Measurements from ENCODE around the gene ARF1. TPM values are rescaled to one million over a fixed set of nuclear protein-coding genes. Genes with fewer than 3 reads are reported as not detected.
A peak's percentile ranks its signal among the peaks of the same experiment; 100 is the strongest.

ARF1 gene
- polyA plus RNA-seq, 1 donor = 416 TPM

DNA sequence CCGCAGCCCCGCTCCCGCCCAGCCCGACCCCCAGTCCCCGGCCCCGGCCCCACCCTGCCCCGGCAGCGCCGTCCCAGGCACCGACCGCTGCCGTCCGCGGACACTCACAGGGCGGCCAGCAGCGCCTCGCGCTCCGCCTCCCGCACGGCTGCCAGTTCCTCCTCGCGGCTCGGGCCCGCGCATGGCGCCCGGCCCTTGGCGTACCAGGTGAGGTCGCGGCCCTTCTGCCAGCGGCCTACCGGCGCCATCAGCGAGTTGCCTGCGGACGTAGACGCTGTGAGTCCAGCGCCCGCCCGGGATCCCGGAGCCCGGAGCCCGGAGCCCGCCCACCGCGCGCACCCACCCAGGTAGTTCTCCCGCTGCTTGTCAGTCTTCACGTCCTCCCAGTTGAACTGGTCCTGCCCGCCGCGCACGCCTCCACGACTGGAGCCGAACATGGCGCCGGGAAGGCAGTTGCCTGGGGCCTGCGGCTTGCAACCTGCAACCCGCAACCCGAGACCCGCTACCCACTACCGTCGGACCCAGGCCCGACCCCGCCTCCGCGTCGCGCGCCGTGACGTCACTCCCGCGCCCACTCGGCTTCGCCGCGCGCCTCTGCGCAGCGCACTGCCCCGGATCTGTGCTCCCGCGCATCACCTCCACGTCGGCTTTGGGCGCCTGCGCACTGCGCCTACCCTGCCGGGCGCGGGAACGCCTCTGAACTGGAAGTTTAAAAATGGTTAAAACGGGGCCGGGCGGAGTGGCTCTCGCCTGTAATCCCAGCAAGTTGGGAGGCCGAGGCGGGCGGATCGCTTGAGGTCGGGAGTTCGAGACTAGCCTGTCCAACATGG lies 20.5 kb downstream of the ARF1 start, which contains the start of gene C1orf35:
TSS of gene C1orf35 (minus strand) at position 535 of the 830 bp plus-strand sequence. CDS start at position 437, 98 bp downstream.
- H3K27ac ChIP-seq (ENCODE audit: low read length) = peak within 1 kb of the TSS; percentile 96
- peak within 1 kb of the TSS; percentile 94 for H3K4me3 ChIP-seq (ENCODE audit: low read length)
- DNase-seq = peak; percentile 93 to 94
- peaks cover 55% of the 10 kb centered on the region for H3K36me3 ChIP-seq (ENCODE audit: control insufficient read depth, insufficient read depth, low read length)
- no CpG with 5 or more reads among the region's 104 CpGs for WGBS (ENCODE audit: insufficient coverage, low lambda C conversion rate)
- H3K9me3 ChIP-seq (ENCODE audit: control insufficient read depth, low read depth, low read length) = no peaks in the 10 kb centered on the region
- no peaks in the 10 kb centered on the region for H3K27me3 ChIP-seq (ENCODE audit: control insufficient read depth, insufficient read depth, low read length)
- peaks cover 14% of the 10 kb centered on the region for H3K4me1 ChIP-seq (ENCODE audit: control insufficient read depth, insufficient read depth, low read length)

DNA sequence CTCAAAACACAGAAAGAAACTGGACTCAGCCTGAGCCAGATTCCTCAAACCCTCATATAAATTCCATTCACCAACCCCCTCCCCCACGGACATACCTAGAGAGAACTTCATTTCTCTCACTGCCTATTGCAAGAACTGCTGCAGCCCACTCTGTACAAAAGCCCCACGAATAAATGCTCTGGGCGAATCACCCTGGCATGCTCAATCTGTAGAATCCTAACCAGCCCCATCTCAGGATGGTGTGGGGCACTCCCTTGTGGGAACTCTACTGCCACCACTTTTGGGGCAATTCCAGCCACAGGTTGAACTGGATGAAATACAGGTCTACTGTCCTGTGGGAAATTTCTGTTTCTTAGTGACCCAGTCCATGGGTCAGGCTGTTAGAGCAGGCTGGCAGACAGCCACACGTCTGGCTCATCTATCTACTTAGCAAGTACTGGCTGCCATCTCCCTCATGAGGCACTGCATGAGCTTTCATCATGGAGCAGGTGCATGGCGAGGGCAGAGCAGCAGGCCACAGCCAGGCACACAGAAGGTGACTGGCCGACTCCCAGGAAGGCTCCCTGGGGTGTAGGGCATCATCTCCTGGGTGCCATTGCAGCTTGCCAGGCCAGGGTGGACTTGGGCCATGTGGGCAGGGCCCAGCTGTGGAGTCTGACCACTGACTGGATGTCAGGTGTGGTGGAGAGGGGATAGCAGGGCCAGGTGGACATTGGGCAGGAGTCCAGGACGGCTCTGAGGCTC lies 22.2 kb downstream of the ARF1 start:
- Histone ChIP-seq H3K9me3 (ENCODE audit: control insufficient read depth, low read depth, low read length) (peaks cover 4% of the 10 kb centered on the region), H3K4me1 (ENCODE audit: control insufficient read depth, insufficient read depth, low read length) (peaks cover 19% of the 10 kb centered on the region), H3K36me3 (ENCODE audit: control insufficient read depth, insufficient read depth, low read length) (peaks cover 38% of the 10 kb centered on the region), H3K27ac (ENCODE audit: low read length) (no peak overlapping the region), H3K27me3 (ENCODE audit: control insufficient read depth, insufficient read depth, low read length) (no peaks in the 10 kb centered on the region), H3K4me3 (ENCODE audit: low read length) (no peak overlapping the region)
- DNase-seq = no peak
- no CpG with 5 or more reads among the region's 7 CpGs for WGBS (ENCODE audit: insufficient coverage, low lambda C conversion rate)

DNA sequence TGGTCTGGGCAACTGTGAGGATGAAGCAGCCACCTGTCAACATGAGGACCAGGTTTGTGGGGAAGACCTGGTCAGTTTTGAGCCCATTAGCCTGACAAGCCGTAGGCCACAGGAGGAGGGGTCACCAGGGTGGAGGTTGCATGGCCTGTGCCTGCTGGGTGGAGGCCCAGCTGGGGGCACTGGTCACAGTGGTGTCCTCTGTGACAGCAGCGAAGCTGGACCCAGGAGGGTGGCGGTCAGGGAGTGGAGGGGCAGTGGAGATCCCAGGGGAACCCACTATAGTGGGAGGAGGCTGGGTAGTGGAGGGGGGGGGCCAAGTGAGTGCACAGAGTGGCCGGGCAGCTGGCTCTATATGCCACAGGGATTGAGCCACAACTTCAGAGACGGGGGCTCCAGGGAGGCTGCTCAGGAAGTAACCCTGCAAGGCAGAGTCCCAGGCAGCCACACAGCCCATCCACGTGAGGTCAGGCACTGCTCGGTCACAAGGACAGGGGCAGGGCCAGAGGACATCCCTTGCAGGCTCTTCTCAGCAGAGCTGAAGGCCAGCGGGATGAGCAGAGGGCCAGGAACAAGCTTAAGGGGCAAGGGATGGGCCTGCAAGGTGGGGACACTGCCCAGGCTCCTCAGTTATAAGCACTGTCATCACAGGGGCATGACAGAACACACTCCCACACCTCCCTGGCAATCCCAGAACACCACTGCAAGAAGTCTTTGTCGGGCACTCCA lies 22.9 kb downstream of the ARF1 start:
- Histone ChIP-seq H3K4me1 (ENCODE audit: control insufficient read depth, insufficient read depth, low read length) (peaks cover 24% of the 10 kb centered on the region), H3K27ac (ENCODE audit: low read length) (no peak overlapping the region), H3K27me3 (ENCODE audit: control insufficient read depth, insufficient read depth, low read length) (no peaks in the 10 kb centered on the region), H3K4me3 (ENCODE audit: low read length) (no peak overlapping the region), H3K36me3 (ENCODE audit: control insufficient read depth, insufficient read depth, low read length) (peaks cover 31% of the 10 kb centered on the region), H3K9me3 (ENCODE audit: control insufficient read depth, low read depth, low read length) (peaks cover 4% of the 10 kb centered on the region)
- no CpG with 5 or more reads among the region's 9 CpGs for WGBS (ENCODE audit: insufficient coverage, low lambda C conversion rate)
- no peak for DNase-seq

DNA sequence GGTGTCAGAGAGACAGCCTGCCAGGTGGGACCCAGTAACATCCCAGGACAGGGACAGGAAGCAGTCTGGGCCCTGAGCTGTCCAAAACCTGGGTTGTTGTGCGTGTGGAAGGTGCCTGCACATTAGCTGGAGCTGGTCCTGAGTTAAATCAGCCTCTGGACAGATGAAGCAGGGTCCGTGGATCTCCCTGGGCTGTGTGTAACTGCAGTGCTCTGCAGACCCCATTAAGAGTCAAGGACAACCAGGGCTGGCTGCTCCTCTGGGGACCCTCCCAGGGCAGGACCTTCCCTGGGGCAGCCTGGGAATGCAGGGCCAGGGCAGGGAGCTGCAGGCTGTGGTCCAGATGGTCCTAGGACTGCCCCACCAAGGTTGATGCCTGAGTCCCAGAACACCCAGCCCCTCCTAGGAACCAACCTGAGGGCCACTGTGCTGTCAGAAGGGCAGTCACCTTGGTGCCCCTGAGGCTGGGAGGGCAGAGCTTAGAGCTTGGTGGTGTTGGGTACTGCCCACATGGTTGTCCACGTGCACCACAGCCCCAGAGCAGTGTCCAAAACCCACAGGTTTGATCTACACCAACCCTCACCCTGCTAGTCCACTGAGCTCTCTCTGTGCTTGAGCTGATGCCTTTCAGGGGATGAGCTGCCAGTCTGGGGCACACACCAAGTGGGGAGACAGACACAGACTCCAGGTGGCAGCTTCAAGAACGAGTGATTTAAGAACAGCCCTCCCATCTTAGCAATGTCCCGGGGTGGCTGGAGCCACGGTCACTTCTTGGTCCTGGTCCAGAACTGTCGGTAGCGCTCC lies 23.7 kb downstream of the ARF1 start:
- no peak for DNase-seq
- whole genome bisulfite sequencing (ENCODE audit: insufficient coverage, low lambda C conversion rate) = no CpG with 5 or more reads among the region's 8 CpGs

DNA sequence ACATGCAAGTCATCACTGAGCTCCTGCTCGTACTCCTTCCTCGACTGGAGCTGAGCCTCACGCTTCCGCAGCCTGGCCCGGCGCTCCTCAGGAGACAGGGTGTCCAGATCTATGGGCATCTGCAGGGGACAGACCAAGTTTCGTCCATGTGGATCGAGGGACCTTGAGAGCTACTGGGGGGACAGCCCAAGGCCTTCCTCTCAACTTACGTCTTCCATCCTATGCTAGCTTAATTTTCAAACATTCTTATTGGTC lies 24.2 kb downstream of the ARF1 start:
- Histone ChIP-seq H3K4me3 (ENCODE audit: low read length) (no peak overlapping the region), H3K4me1 (ENCODE audit: control insufficient read depth, insufficient read depth, low read length) (peaks cover 30% of the 10 kb centered on the region), H3K27me3 (ENCODE audit: control insufficient read depth, insufficient read depth, low read length) (no peaks in the 10 kb centered on the region), H3K27ac (ENCODE audit: low read length) (no peak overlapping the region), H3K9me3 (ENCODE audit: control insufficient read depth, low read depth, low read length) (peaks cover 4% of the 10 kb centered on the region), H3K36me3 (ENCODE audit: control insufficient read depth, insufficient read depth, low read length) (peaks cover 22% of the 10 kb centered on the region)
- WGBS (ENCODE audit: insufficient coverage, low lambda C conversion rate) = 100% methylated on average over 1 of the region's 9 CpGs
- no peak for DNase-seq

More for the DNA sequence above, 23.7 kb downstream of the ARF1 start:
- Histone ChIP-seq H3K36me3 (ENCODE audit: control insufficient read depth, insufficient read depth, low read length) (peaks cover 24% of the 10 kb centered on the region), H3K4me1 (ENCODE audit: control insufficient read depth, insufficient read depth, low read length) (peaks cover 32% of the 10 kb centered on the region), H3K4me3 (ENCODE audit: low read length) (no peak overlapping the region), H3K9me3 (ENCODE audit: control insufficient read depth, low read depth, low read length) (peaks cover 4% of the 10 kb centered on the region), H3K27ac (ENCODE audit: low read length) (no peak overlapping the region), H3K27me3 (ENCODE audit: control insufficient read depth, insufficient read depth, low read length) (no peaks in the 10 kb centered on the region)

DNA sequence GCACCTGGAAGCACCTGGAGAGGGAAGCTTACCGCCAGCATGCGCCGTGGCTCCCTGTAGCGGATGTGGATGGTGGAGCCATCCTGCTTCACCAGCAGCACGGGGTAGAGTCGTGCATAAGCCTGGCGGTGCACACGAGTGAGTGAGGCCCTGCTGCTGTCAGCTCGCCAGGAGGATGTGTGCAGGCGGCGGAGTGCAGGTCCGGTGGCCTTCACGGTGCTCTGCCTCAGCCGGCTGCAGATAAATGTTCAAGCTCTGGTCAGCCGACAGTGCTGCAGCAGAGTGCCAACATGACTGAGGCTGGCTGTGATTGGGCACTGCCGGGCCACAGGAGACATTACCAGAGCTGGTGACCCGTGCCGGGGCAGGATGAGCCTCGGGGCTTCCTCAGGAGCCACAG lies 25.1 kb downstream of the ARF1 start:
- peaks cover 4% of the 10 kb centered on the region for H3K9me3 ChIP-seq (ENCODE audit: control insufficient read depth, low read depth, low read length)
- no CpG with 5 or more reads among the region's 19 CpGs for WGBS (ENCODE audit: insufficient coverage, low lambda C conversion rate)
- peaks cover 22% of the 10 kb centered on the region for H3K36me3 ChIP-seq (ENCODE audit: control insufficient read depth, insufficient read depth, low read length)
- H3K4me1 ChIP-seq (ENCODE audit: control insufficient read depth, insufficient read depth, low read length) = peaks cover 28% of the 10 kb centered on the region
- H3K27me3 ChIP-seq (ENCODE audit: control insufficient read depth, insufficient read depth, low read length) = no peaks in the 10 kb centered on the region
- H3K27ac ChIP-seq (ENCODE audit: low read length) = no peak overlapping the region
- DNase-seq = no peak
- H3K4me3 ChIP-seq (ENCODE audit: low read length) = no peak overlapping the region

DNA sequence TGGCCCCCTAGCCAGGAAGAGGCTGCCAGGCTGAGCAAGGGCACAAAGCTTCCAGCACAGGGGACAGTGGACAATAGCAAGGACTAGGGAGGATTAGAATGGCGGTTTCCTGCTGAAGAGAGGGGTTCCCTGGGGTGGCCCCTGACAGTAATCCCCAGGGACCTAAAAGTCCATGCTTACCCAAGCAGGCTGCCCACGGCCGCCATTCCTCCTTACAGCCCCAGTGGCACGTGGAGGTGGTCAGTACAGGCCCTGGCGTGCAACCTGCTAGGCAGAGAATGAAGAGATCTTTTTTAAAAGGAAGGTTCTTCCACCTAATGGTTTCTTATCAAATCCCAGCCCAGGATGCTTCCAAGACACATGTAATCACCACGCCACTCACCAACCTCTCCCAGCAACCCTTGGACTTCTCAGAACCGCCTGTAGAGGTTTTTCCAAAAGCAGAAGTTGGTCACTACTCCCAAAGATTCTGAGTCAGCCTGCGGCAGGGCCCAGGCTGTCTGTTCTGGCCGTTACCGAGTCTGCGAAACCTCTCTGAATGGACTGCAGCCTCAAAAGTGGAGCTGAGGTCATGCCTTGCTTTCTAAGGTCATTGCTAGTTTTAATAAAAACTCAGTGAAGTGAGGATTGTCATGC lies 25.7 kb downstream of the ARF1 start:
- Histone ChIP-seq H3K27ac (ENCODE audit: low read length) (peak overlapping the region; percentile 68), H3K4me3 (ENCODE audit: low read length) (peak overlapping the region; percentile 68), H3K9me3 (ENCODE audit: control insufficient read depth, low read depth, low read length) (peaks cover 4% of the 10 kb centered on the region), H3K36me3 (ENCODE audit: control insufficient read depth, insufficient read depth, low read length) (peaks cover 22% of the 10 kb centered on the region), H3K4me1 (ENCODE audit: control insufficient read depth, insufficient read depth, low read length) (peaks cover 28% of the 10 kb centered on the region), H3K27me3 (ENCODE audit: control insufficient read depth, insufficient read depth, low read length) (no peaks in the 10 kb centered on the region)
- no peak for DNase-seq
- no CpG with 5 or more reads among the region's 11 CpGs for WGBS (ENCODE audit: insufficient coverage, low lambda C conversion rate)

DNA sequence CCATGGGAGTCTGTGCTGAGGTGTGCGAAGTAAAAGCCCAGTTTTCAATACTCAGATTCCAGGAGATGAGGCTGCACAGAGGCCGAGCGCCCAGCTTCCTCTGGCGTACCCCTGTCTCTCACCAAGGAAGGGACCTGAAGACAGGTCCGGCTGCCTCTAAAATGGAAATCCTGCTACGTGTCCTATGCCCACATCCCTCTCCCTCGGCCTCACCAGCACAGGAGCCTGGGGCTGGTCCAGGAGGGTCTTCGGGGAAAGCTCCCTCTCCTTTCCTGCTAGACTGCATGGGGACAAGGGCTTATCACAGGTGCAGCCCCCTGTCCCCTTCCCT lies 26.2 kb downstream of the ARF1 start:
- H3K4me1 ChIP-seq (ENCODE audit: control insufficient read depth, insufficient read depth, low read length) = peaks cover 24% of the 10 kb centered on the region
- peak overlapping the region; percentile 68 for H3K27ac ChIP-seq (ENCODE audit: low read length)
- H3K9me3 ChIP-seq (ENCODE audit: control insufficient read depth, low read depth, low read length) = peaks cover 4% of the 10 kb centered on the region
- peaks cover 22% of the 10 kb centered on the region for H3K36me3 ChIP-seq (ENCODE audit: control insufficient read depth, insufficient read depth, low read length)
- WGBS (ENCODE audit: insufficient coverage, low lambda C conversion rate) = no CpG with 5 or more reads among the region's 8 CpGs
- no peaks in the 10 kb centered on the region for H3K27me3 ChIP-seq (ENCODE audit: control insufficient read depth, insufficient read depth, low read length)
- peak overlapping the region; percentile 68 for H3K4me3 ChIP-seq (ENCODE audit: low read length)
- DNase-seq = no peak

DNA sequence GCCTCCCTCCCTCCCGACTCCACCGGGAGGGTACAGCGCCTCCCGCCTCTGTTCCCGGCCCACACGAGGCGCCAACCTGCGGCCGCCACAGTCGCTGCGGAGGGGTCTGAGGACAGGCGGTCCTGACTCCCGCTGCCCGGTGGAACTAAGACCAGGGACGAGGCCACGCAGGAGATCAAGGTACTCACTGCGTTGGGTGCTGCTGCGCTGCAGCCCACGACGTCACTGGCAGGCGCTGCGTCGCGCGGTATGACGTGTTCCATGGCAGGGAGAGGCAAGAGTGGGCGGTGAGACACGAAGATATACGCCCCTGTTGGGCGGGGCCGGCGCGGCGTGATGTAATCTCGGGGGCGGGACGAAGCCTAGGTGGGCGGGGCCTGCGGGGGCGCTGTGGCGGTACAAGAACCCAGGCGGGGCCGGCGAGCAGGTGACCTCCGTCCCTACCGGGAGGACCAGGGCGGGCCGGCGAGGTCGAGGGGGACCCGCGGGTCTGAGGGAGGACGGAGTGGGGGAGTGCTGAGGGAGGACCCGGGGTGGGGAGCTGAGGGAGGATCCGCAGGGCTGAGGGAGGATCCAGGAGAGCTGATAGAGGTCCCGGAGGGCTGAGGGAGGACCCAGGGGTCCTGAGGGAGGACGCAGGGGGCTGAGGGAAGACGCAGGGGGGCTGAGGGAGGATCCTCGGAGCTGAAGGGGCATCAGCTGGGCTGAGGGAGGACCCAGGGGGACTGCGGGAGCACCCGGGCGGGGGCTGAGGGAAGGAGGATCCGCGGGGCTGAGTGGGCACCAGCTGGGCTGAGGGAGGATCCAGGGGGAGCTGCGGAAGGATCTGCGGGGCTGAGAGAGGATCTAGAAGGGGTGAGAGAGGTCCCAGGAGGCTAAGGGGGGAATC lies 26.8 kb downstream of the ARF1 start, which contains the start of gene MRPL55:
TSS of gene MRPL55 (minus strand) at position 227 of the 889 bp plus-strand sequence. CDS start 1,039 bp downstream, outside the sequence.
- H3K9me3 ChIP-seq (ENCODE audit: control insufficient read depth, low read depth, low read length) = peaks cover 4% of the 10 kb centered on the region
- H3K4me3 ChIP-seq (ENCODE audit: low read length) = peak within 1 kb of the TSS; percentile 68
- WGBS (ENCODE audit: insufficient coverage, low lambda C conversion rate) = 7% methylated on average over 3 of the region's 66 CpGs
- H3K27ac ChIP-seq (ENCODE audit: low read length) = peak within 1 kb of the TSS; percentile 99
- H3K36me3 ChIP-seq (ENCODE audit: control insufficient read depth, insufficient read depth, low read length) = peaks cover 22% of the 10 kb centered on the region
- H3K4me1 ChIP-seq (ENCODE audit: control insufficient read depth, insufficient read depth, low read length) = peaks cover 20% of the 10 kb centered on the region
- H3K27me3 ChIP-seq (ENCODE audit: control insufficient read depth, insufficient read depth, low read length) = no peaks in the 10 kb centered on the region
- peak; percentile 98 to 99 for DNase-seq

Measured in large intestine (tissue), 3 donors.